GM19239 (cell line): Measurements from ENCODE around the gene WBP2.
"Not testable (repeated sequence)": the region's sequence is repeated elsewhere in the genome, so short reads cannot be mapped to it uniquely, and the experiment has no call there.

Source experiments
- DNase-seq: peaks from one replicate; pipeline ENCODE4 v3.0.0; 2011; ENCODE audit warnings: low spot score; ENCODE audit not compliant: insufficient read length
- FAIRE-seq: peaks from 2 replicates; lab custom pipeline; 2011; peaks lifted over from hg19 to GRCh38; lab: Jason Lieb, UNC

WBP2 gene

GRCh38 chr17:75819678-75820077, 35.5 kb downstream of the WBP2 start:
- DNase-seq (no peak), FAIRE-seq (no peak)

GRCh38 chr17:75819116-75819515, 36.0 kb downstream of the WBP2 start:
- no peak for FAIRE-seq

GRCh38 chr17:75818326-75818885, 36.7 kb downstream of the WBP2 start:
- no peak for DNase-seq
- no peak for FAIRE-seq

More at GRCh38 chr17:75819116-75819515, 36.0 kb downstream of the WBP2 start:
- no peak for DNase-seq

- DNase-seq (no peak), FAIRE-seq (no peak)
These were observed 37.6 kb downstream of the WBP2 start for GRCh38 chr17:75817571-75817970.

- DNase-seq = no peak
- FAIRE-seq = no peak
These were observed 38.4 kb downstream of the WBP2 start for GRCh38 chr17:75816693-75817092.

- no peak for DNase-seq
These were observed 39.7 kb downstream of the WBP2 start for GRCh38 chr17:75815399-75815798.

GRCh38 chr17:75814900-75815373, 40.2 kb downstream of the WBP2 start:
- no peak for DNase-seq
- no peak for FAIRE-seq

More at GRCh38 chr17:75815399-75815798, 39.7 kb downstream of the WBP2 start:
- no peak for FAIRE-seq

- FAIRE-seq = no peak
These were observed 41.1 kb downstream of the WBP2 start for GRCh38 chr17:75814021-75814395.

GRCh38 chr17:75813081-75814020, 41.8 kb downstream of the WBP2 start:
- no peak for FAIRE-seq

More at GRCh38 chr17:75814021-75814395, 41.1 kb downstream of the WBP2 start:
- no peak for DNase-seq

GRCh38 chr17:75812096-75813013, 42.8 kb downstream of the WBP2 start:
- no peak for FAIRE-seq
- no peak for DNase-seq

More at GRCh38 chr17:75813081-75814020, 41.8 kb downstream of the WBP2 start:
- DNase-seq = no peak

- DNase-seq (no peak), FAIRE-seq (no peak)
These were observed 44.0 kb downstream of the WBP2 start for GRCh38 chr17:75811174-75811573.

- not testable (repeated sequence) for FAIRE-seq, DNase-seq
These were observed 44.4 kb downstream of the WBP2 start for GRCh38 chr17:75810756-75811155.

- DNase-seq = no peak
These were observed 44.9 kb downstream of the WBP2 start for GRCh38 chr17:75810216-75810615.

GRCh38 chr17:75809631-75810111, 45.5 kb downstream of the WBP2 start:
- DNase-seq (no peak), FAIRE-seq (no peak)

More at GRCh38 chr17:75810216-75810615, 44.9 kb downstream of the WBP2 start:
- no peak for FAIRE-seq

- no peak for DNase-seq
- no peak for FAIRE-seq
These were observed 46.1 kb downstream of the WBP2 start for GRCh38 chr17:75808905-75809621.

- FAIRE-seq (no peak), DNase-seq (no peak)
These were observed 46.6 kb downstream of the WBP2 start for GRCh38 chr17:75808549-75808904.

- no peak for DNase-seq
- no peak for FAIRE-seq
These were observed 47.3 kb downstream of the WBP2 start for GRCh38 chr17:75807861-75808260.

GRCh38 chr17:75806822-75807500, 48.2 kb downstream of the WBP2 start:
- FAIRE-seq (no peak), DNase-seq (no peak)

GRCh38 chr17:75803883-75804282, 51.3 kb downstream of the WBP2 start:
- FAIRE-seq = no peak

More at GRCh38 chr17:75803883-75804282, 51.3 kb downstream of the WBP2 start:
- DNase-seq = no peak
